Stimulated activated CD8-positive, alpha-beta memory T cell treated with anti-CD3 and anti-CD28 coated beads, Interleukin-4, amount 100 ng/mL, for 4 hours (primary cell): ENCODE results near the gene ROCK2.

Source experiments
- DNase-seq, 2 donors: peaks; one replicate each; pipeline ENCODE4 v3.0.0-alpha.2; 2020; ENCODE audit warnings: low read depth in 2 of 2, low spot score in 1 of 2

The ROCK2 gene

GRCh38 chr2:11312770-11313471 is 31.5 kb downstream of the ROCK2 start:
- DNase-seq, result no peak

GRCh38 chr2:11311543-11311942 is 32.9 kb downstream of the ROCK2 start:
- no peak for DNase-seq

- no peak for DNase-seq
Observed at GRCh38 chr2:11310212-11310611, 34.2 kb downstream of the ROCK2 start.

GRCh38 chr2:11309706-11310105 is 34.7 kb downstream of the ROCK2 start:
- DNase-seq, result no peak

- no peak for DNase-seq
Observed at GRCh38 chr2:11307764-11308415, 36.5 kb downstream of the ROCK2 start.

GRCh38 chr2:11305958-11306357 is 38.5 kb downstream of the ROCK2 start:
- no peak for DNase-seq

- DNase-seq, result no peak
Observed at GRCh38 chr2:11305338-11305737, 39.1 kb downstream of the ROCK2 start.

GRCh38 chr2:11304476-11304875 is 40.0 kb downstream of the ROCK2 start:
- DNase-seq, result no peak

GRCh38 chr2:11303290-11304013 is 41.0 kb downstream of the ROCK2 start:
- no peak for DNase-seq

- DNase-seq, result no peak
Observed at GRCh38 chr2:11299439-11299838, 45.0 kb downstream of the ROCK2 start.

- DNase-seq, result no peak
Observed at GRCh38 chr2:11298592-11298991, 45.8 kb downstream of the ROCK2 start.

- DNase-seq, result no peak
Observed at GRCh38 chr2:11296401-11296800, 48.0 kb downstream of the ROCK2 start.

- no peak for DNase-seq
Observed at GRCh38 chr2:11292464-11293255, 51.8 kb downstream of the ROCK2 start.

- no peak for DNase-seq
Observed at GRCh38 chr2:11290713-11291112, 53.7 kb downstream of the ROCK2 start.

- DNase-seq, result no peak
Observed at GRCh38 chr2:11290211-11290610, 54.2 kb downstream of the ROCK2 start.

GRCh38 chr2:11288431-11288830 is 56.0 kb downstream of the ROCK2 start:
- no peak for DNase-seq

GRCh38 chr2:11286749-11287148 is 57.7 kb downstream of the ROCK2 start:
- no peak for DNase-seq

GRCh38 chr2:11286323-11286722 is 58.1 kb downstream of the ROCK2 start:
- DNase-seq, result no peak

GRCh38 chr2:11285499-11285898 is 58.9 kb downstream of the ROCK2 start:
- no peak for DNase-seq

- DNase-seq, result no peak
Observed at GRCh38 chr2:11281186-11281585, 63.2 kb downstream of the ROCK2 start.

- DNase-seq, result no peak
Observed at GRCh38 chr2:11280713-11281112, 63.7 kb downstream of the ROCK2 start.
